ENCODE data around the gene TRUB2.

TRUB2 gene

DNA sequence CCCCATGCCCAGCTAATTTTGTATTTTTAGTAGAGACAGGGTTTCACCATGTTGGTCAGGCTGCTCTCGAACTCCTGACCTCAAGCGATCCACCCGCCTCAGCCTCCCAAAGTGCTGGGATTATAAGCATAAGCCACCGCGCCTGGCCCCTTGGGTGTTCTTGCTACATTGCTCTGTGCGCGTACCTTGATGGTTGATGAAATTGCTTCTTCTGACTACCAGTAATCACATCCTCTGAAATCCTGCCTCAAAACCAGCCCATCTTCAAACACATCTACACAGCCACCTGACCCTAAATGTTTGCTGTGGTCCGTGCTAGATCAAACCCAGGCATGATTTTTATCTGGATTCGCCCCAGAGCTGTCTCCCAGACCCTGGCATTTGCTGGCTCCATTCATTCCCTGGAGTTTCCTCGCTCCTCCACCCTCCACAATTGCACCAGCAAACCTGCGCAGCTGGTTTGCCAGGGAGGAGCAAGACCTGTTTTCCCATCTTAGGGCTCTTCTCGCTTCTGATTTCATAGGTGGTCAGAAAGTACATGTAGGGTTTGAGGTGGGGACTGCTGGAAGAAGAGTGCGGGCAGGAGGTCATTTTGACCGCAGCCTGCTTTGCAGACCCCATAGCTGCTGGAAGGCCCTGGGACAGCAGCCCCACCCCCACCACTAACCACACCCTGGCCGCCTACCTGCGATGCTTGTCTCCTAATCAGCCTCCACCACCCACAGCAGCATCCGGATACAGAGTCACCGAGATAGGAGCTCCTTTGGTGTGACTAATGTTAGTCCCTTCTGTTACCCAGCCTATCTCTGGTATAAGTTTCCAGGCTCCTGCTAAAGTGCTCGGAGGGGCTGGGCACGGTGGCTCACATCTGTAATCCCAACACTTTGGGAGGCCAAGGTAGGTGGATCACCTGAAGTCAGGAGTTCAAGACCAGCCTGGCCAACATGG is 23.4 kb downstream of the TRUB2 start:
- DNase-seq (ENCODE audit: low spot score) = no peak

DNA sequence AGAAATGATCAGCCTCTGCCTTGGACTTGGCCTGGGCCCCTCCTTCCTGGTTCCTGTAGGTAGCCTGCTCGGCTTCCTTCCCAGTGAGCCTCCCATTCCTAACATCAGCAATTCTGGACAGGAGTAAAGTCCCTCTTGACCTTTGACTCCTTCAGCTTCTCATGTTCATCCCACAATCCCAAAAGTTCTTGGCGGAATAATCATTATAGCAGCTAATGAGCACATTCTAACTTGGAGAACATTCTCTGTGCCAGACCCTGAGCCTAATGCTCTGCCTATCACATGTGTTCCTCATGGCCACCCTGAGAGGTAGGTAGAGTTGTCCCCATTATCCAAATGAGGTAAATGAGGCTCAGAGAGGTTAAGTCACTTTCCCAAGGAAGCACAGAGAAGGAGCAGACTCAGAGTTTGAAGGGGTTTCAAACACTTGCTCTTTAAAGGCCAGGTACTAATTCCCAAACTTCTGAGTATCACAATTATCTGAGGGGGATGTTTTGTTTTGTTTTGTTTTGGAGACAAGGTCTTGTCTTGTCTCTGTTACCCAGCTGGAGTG is 24.9 kb downstream of the TRUB2 start:
- DNase-seq (ENCODE audit: low spot score) = no peak

DNA sequence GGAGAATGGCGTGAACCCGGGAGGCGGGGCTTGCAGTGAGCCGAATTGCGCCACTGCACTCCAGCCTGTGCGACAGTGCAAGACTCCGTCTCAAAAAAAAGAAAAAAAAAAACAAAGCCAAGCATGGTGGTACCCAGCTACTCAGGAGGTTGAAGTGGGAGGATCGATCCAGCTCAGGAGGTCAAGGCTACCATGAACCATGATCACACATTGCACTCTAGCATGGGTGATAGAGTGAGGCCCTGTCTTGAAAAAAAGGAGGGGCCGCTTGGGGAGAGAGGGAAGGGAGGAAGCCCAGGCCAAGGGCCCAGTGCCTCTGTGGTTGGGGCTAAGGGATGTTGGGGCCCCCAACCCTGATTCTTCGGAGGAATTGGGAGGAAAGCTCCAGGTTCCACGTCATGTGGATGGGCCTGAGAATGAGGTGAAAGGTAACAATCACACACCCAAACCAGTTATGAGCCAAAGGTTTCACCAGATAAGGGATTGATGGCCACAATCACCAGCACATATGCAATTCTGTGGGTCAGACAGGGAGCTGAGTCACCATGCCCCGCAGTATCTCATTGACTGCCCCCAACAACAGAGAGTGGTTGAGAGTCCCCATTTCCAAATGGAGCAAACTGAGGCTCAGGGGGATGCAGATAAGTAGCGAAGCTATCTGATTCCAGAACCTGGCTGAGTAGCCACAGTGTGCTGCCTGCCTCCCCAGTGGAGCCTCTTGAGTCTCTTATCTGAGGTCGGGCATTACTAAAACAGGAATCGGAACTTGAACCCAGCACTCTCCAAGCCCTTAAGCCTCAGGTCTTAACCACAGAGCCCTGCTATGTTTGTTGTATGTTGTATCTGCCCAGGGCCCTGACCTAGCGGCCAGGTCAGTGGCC is 25.7 kb downstream of the TRUB2 start:
- no peak for DNase-seq (ENCODE audit: low spot score)

DNA sequence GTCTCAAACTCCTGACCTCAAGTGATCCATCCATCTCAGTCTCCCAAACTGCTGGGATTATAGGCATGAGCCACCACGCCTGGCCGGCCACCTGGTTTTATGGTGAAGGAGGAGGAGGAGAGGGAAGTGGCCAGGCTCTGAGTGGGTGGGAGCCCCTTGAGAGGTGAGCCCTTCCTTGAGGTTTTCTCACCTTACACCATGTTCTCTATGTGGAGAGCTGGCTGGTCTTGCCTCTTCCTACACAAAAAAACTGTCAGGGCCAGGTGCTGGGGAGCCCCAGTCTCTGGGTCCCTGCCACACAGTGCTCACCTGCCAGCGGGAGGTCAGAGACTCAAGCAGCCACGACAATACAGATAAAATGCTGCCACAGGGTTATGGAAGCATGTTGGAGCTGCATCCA is 28.1 kb downstream of the TRUB2 start:
- no peak for DNase-seq (ENCODE audit: low spot score)

DNA sequence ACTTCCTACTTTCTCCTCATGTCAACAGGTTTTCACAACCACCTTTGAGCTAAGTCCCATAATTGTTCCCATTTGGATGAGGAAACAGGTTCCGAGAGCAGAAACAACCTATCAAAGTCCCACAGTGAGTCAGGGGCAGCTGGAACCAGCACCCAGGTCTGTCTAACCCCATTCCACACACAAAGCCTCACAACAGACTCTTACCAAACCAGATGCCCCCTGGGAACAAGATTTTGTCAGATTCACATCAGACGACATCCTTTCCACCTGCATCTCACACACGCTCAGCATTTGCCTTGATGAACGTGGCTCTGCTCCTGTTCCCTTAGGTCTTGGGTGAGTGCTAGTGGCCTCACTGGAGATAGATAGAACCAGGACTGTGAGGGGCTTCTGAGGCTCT is 29.2 kb downstream of the TRUB2 start:
- no peak for DNase-seq (ENCODE audit: low spot score)

DNA sequence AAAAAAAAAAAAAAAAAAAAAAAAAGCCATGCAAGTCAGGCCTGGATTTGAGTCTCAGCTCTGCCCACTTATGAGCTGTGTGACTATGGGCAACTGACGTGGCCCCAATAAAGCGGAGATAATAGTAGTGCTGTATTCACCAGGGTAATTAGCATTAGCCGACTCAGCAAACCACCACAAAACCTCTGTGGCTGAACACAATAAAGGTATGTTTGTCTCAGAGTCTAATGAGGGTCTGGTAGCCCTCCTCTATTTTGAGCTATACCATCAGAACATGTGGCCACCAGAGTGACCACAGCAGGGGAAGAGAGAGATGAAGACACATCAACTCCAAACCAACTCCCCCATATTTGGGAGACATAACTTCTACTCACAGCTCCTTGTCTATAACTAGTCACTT is 30.2 kb downstream of the TRUB2 start:
- no peak for DNase-seq (ENCODE audit: low spot score)

DNA sequence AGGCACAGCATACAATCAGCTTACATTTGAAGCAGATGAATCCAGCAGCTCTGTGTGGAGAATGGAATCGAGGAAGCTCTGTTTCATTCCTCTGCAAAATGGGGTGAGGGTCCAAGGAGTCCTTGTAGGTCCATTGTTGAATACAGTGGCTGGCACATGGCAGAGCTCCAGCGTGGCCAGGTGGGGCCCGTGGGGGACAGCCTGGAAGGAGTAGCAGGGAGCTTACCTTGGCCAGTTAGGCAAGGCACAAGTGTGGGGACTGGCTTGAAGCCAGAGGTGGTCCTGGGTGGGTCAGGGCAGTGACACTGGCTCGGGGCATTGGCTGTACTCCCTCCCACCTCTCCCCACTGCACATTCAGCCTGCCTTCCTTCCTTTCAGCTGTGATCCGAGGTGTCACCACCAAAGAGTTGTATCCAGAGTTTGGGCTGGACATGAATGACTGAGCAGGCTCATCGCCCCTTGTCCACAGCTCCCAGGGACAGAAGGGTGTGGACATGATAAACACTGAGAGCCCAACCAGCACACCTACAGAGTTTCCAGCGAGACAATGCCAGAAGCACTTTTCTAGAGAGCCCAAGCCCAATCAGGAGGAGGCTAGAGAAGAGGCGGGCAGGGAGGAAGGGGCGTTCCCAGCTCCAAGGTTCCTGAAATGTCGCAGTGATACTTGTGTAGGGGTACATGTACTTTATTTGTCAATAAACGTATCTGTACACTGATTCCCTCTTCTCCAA is 33.8 kb downstream of the TRUB2 start:
- DNase-seq (ENCODE audit: low spot score) = no peak

DNA sequence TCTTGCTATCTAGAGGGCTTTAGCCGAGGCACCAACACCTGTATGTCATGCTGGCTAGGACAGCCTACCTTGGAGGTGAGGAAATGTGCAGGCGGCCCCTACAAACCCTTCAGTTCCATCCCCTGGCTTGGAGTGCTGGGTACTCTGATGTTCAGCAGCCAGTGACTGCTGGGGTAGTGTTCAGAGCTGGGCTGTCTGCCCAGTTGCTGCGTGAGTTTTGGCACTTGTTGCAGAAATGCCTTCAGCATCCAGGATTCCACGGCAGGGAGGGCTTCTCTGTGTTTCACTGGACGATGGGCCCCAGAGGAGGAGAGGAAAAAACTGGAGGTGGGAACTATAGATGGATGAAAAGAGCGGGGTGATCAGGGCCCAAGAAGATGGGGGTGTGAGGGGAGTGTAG is 35.8 kb downstream of the TRUB2 start:
- no peak for DNase-seq (ENCODE audit: low spot score)

DNA sequence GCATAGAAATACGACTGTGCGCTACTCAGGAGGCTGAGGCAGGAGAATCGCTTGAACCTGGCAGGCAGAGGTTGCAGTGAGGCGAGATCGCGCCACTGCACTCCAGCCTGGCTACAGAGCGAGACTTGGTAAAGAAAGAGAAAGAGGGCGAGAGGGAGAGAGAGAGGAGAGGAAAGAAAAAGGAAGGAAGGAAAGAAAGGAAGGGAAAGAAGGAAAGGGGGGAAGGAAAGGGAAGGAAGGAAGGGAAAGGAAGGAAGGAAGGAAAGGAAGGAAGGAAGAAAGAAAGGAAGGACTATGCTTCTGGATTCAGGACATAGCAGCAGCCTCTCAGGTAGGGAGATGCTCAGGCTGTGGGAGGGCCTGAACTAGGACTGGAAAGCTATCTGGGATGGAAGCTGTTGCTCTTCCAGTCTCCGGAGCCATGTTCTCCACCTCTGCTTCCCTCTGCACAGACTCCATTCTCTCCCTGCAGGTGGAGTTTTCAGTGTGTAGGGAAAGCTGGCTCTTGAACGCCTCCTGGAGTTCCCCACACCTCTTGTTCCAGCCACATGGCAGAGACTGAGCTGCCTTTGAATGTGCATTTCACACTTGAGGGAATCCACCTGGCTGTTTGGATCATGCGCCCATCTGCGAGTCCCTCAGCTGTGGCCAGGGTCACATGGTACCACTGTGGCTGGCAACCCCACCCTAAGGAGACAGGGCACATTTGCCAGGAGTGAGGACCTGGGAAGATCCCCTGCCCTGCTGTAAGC is 37.0 kb downstream of the TRUB2 start:
- no peak for DNase-seq (ENCODE audit: low spot score)

DNA sequence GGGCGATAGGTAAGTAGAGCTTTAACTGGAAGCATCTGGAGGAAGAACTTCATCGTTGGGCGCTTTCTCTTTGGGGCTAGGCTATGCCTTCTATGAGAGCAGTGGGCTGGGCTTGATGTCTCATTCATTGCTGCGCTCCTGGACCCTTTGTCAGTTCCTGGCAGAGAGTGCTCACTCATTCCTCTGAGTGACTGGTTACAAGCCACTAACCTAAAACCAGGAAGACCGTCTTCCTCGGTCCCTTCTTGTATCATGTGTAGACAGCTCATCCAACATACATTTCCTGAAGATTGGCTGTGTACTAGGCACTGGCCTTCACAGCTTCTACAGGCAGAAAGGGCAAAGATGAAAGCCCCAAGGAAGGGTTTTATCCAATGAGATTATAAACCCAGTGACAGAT is 39.7 kb downstream of the TRUB2 start:
- DNase-seq (ENCODE audit: low spot score) = peak; percentile 97

DNA sequence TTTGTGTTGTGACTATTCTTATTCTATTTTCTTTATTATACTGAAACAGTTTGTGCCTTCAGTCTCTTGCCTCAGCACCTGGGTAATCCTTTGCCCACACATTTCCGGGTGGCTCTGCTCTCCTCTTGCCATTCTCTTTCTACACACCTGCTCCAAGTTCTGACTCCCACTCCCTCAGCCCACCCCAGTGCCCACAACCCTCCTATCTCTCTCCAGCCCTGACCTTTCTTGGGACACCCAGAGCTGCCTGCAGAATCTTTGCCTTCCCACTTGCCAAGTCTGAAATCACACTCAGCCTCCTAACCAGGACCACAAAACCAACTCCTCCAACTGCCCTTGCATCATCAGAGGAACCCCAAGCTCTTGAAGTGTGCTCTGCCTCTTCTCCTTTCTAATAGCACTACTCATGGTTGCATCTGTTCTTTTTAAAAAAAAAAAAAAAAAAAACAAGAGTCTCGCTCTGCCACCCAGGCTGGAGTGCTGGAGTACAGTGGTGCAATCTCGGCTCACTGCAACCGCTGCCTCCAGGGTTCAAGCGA is 42.1 kb downstream of the TRUB2 start:
- no peak for DNase-seq (ENCODE audit: low spot score)

DNA sequence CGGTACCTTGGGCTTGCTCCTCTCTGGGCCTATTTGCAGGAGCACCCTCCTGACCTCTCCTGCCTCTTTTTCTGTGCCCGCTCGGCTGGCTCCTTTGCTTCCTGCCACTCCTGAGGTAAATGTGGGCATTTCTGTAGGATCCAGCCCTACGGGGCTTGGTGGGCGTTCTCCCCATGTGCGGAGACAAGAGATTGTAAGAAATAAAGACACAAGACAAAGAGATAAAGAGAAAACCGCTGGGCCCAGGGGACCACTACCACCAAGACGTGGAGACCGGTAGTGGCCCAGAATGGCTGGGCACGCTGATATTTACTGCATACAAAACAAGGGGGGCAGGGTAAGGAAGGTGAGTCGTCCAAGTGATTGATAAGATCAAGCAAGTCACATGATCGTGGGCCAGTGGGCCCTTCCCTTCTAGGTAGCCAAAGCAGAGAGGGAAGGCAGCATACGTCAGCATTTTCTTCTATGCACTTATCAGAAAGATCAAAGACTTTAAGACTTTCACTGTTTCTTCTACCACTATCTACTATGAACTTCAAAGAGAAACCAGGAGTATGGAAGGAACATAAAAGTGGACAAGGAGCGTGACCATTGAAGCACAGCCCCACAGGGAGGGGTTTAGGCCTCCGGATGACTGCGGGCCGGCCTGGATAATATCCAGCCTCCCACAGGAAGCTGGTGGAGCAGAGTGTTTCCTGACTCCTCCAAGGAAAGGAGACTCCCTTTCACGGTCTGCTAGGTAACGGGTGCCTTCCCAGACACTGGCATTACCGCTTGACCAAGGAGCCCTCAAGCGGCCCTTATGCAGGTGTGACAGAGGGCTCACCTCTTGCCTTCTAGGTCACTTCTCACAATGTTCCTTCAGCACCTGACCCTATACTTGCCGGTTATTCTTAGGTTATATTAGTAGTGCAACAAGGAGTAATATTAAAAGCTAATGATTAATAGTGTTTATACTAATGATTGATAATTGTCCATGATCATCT is 42.9 kb downstream of the TRUB2 start:
- DNase-seq (ENCODE audit: low spot score) = peak; percentile 52

DNA sequence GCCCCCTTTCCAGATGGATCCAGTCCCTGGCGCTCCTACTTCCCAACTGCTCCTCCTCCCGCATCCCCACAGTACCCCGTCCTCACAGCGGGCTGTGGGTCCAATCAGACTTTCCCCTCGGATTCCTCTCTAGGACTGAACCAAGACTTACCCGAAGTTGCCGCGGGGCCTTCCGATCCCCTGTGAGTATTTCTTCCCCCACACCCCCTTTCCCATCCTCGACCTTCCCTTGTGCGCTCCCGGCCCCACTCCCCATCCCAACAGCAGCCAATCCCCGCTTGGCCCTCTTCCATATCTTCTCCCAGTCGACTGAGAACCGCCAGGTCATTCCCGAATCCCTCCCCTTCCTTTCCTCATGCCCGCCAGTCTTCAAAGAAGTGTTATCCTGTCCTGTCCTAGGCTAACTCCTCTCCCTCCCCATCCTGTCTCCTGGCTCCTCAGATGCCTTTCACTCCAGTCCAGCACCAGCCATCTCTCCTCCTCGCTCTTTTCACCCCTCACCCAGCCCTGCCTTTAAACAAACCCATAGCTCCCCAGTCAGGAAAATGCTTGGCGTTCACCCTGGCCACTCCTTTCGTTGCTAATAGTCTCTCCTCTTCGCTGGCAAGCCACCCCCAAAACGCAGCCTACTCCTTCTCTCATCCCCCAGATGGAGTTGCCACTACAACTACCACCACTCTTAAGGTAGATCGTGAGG is 45.5 kb downstream of the TRUB2 start:
- DNase-seq (ENCODE audit: low spot score) = peak; percentile 38

DNA sequence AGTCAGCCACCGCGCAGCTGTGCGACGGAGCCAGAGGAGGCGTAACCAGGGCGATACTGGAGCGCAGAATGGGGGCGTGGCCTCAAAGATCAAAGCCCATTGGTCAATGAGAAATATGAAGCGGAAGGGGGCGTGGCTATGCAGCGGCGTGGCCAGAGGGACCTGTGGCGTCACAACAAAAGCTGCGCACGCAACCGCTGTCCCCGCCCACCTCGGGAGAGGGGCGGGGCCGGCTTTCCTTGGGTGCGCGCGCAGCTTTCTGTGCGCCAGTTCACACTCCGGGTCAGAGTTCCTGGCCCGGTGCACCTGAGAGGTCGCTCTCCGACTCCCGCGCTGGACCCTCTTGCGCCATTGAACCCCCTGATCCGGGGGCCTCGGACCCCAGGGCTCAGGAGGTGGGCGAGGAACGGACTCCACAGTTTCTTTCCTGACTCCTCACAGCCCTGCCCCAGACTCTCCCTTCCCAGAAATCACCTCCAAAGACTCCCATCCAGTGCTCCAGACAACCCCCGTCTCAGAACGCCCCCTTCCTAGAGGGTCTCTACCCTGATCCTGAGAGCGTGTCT is 46.2 kb downstream of the TRUB2 start, which contains the start of gene SWI5:
TSS of gene SWI5 (plus strand) at position 269 of the 566 bp plus-strand sequence.
- DNase-seq (ENCODE audit: low spot score) = peak; percentile 100

DNA sequence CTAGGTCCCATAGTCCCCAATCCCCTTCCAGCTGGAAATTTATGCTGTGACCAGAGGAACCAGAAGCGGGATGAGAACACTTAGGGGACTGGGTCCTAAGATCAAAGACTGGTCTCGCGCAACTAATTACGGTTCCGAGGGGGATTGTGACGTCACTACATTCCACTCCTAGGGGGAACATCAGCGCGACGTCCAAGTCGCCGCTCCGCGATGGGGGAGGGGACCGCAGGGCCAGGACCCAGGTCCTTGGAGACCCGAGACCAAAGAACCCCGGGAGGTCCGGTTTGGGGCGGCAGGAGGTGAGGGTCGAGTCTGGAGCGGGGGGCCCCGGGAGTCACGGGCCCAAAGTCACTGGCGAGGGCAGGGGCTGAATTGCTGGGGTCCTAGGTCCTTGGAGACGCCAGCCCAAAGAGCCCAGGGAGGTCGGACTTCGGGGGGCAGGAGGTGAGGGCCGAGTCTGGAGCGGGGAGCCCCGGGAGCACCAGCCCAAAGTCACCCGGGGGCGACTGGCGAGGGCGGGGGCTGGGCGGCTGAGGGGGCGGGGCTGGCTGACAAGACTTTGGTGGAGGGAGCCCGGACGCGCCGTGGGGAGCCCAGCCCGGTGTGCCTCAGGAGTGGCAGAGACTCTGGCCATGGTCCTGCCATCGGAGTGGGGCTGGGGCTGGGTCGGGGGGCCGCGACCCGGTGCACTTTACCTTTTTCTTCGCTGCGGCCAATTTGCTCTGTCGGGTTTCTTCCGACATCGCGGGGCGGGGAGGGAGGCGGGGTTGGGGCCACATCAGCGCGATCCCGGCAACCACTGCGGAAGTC is 46.8 kb downstream of the TRUB2 start, which contains the start of gene GOLGA2:
TSS of gene GOLGA2 (minus strand) at position 810 of the 810 bp plus-strand sequence. CDS start at position 779, 31 bp downstream.
- no peak for DNase-seq (ENCODE audit: low spot score)

DNA sequence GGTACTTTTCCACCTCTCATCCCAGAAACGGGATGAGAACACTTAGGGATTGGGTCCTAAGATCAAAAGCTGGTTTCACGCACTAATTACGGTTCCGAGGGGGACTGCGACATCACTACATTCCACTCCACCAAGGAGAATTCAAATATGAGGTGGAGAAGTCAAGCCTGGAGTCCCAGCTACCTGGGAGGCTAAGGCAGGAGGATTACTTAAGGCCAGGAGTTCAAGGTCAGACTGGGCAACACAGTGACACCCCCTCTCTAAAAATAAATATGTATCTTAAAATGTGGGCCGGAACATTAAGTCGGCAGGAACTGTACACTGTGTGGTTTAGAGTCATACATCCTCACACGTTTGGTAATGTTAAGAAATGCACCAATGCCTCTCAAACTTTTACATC is 48.0 kb downstream of the TRUB2 start:
- no peak for DNase-seq (ENCODE audit: low spot score)

DNA sequence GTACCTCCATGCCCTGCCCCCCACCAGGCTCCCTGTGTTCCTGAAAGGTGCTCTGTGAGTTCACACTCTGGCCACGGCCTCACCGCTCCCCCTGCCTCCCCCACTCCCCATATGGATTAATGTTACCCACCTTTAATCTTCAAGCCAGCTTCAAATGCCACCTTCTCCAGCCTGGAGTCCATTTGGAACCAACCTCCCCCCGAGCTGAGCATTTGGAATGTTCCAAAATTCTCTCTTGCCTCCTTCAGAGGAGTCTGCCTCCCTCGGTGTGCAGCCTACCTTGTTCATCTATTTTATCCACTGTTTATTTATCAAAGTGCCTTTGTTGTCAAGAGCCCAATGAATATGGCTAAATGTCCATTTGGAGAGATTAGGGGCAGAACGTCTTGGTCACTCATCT is 50.7 kb downstream of the TRUB2 start:
- no peak for DNase-seq (ENCODE audit: low spot score)

DNA sequence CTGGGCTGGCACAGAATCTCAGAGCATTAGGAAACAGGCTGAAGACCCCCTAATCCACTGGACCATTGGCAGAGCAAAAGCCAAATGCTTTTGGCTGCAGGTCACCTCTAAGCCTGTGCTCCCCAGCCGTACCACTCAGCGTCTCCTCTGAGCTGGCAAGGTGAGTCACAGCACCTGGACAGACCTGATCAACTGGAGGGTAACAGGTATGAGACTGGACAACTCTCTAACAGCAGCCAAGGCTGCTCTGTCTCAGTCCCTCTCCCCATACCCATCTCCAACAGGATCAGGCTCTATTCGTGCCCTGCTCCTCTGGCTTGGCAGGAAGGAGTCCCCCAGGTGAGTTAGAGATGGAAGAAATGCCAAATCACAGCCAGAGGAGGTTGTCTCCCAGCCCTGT is 51.1 kb downstream of the TRUB2 start:
- no peak for DNase-seq (ENCODE audit: low spot score)
